GM19025 (cell line): ENCODE measurements around the gene GARS1.
A peak's percentile ranks its signal among the peaks of the same experiment; 100 is the strongest.

Experiments used
- ATAC-seq: cut with Tn5 transposase; IDR thresholded peaks from one replicate; pipeline ENCODE4 v1.9.1; 2021; ENCODE audit warnings: mild to moderate bottlenecking, low read depth, moderate library complexity; ENCODE audit not compliant: unreplicated experiment

The GARS1 gene

GRCh38 chr7:30674420-30674819, 79.7 kb downstream of the GARS1 start:
- no peak for ATAC-seq

GRCh38 chr7:30674876-30675275, 80.2 kb downstream of the GARS1 start:
- no peak for ATAC-seq

DNA sequence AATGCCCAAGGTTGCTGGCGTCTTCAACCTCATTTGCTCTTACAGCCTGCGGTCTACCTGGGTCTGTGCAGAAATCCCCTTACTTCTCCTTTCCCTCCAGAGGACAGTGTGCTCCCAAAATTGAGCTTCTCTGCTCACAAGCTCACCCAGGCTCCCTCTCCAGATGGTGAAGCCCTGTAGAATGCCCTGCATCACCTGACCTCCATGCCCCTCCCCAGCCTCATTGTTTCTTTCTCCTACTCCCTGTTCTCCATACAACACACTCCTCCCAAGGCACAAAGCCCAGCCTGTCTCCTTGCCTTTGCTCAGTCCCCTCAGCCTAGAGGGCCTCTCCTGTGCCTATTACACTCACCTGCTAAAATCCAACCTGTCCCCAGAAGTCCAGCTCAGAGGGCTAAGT, 84.1 kb downstream of the GARS1 start:
- ATAC-seq = no peak

DNA sequence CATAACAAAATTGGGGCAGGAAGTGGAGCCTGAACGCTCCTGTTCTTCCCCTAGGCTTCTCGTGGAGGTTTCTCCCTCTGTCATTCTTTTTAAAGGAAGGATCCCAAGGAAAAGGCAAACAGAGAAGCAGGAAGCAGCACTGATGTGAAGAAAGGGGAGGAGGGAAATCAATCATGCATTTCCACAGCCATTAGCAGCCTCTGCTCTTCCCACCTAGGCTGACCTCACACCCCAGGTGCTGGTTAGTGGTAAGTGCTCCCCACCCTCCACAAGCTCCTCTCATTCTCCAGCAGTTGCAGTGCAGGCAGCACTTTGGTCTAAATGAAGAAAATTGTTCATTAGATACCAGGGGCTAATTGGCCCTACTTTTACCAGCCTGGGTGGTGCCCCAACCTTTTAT, 85.0 kb downstream of the GARS1 start:
- no peak for ATAC-seq

GRCh38 chr7:30681331-30681797, 86.7 kb downstream of the GARS1 start:
- ATAC-seq = no peak

DNA sequence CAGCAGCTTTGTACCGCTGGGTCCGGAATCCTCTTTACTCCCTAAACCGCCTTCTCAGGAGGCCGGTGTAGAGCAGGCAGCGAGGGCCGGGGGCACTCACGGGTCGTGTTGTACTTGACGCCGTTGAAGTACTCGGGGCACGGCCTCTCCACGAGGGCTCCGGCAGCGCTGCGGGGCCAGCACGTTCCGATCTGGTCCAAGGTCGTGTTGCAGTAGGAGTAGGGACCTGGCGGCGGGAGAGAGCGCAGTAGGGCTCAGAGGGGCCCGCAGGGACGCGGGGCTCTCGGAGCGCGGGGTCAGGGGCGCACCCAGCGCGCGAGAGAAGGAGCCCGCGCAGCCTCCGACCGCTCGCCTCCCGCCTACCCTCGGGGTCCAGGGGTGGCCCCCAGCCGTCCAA, 87.1 kb downstream of the GARS1 start:
- ATAC-seq = no peak

- ATAC-seq = peak; percentile 83
Observed at GRCh38 chr7:30682212-30683083, 87.8 kb downstream of the GARS1 start, which contains the start of gene CRHR2. Gene CRHR2, minus strand, starts transcription at chr7:30682456. Its CDS starts 176 bp downstream, at chr7:30682280.

GRCh38 chr7:30683306-30683705, 88.6 kb downstream of the GARS1 start:
- ATAC-seq = no peak
